H1 (cell line): Measurements from ENCODE around the gene NTN4. TPM values are rescaled to one million over a fixed set of nuclear protein-coding genes. Genes with fewer than 3 reads are reported as not detected.

ENCODE experiments used
- CTCF ChIA-PET: fragments of 300-600 bp; sonication (Branson Sonifier 250); formaldehyde crosslinking; loops from one replicate; lab custom pipeline; 2021; ENCODE audit not compliant: partially characterized antibody; lab: Charles Lee
- POLR2A ChIA-PET: fragments of 300-600 bp; sonication (Branson Sonifier 250); formaldehyde crosslinking; loops from one replicate; lab custom pipeline; 2021; ENCODE audit warnings: inconsistent platforms; ENCODE audit not compliant: partially characterized antibody; lab: Charles Lee
- DNase-seq, 2 experiments: peaks; one replicate each; pipeline versions ENCODE4 v3.0.0 to v3.0.0-alpha.2; 2010 to 2022; ENCODE audit warnings: low spot score in 2 of 2, low read depth in 1 of 2, mixed read lengths in 1 of 2
- FAIRE-seq: peaks from 2 replicates; lab custom pipeline; 2011; peaks lifted over from hg19 to GRCh38; lab: Jason Lieb, UNC
- H2AFZ ChIP-seq: 2 replicates; pipeline ENCODE4 v1.8.1; 2012; ENCODE audit warnings: low read length, inconsistent platforms
- H2AK5ac ChIP-seq: 2 replicates; pipeline ENCODE4 v1.6.1; 2013; ENCODE audit warnings: low read depth, low read length
- H2BK120ac ChIP-seq: replicated peaks from 2 replicates; pipeline ENCODE3; 2013; ENCODE audit warnings: low read depth, low read length, inconsistent platforms
- H2BK12ac ChIP-seq: 2 replicates; pipeline ENCODE4 v1.6.1; 2013; ENCODE audit warnings: low read depth, low read length
- H2BK15ac ChIP-seq: 2 replicates; pipeline ENCODE4 v1.6.1; 2013; ENCODE audit warnings: low read length
- H2BK20ac ChIP-seq: 2 replicates; pipeline ENCODE4 v1.6.1; 2013; ENCODE audit warnings: low read length
- H2BK5ac ChIP-seq: 2 replicates; pipeline ENCODE4 v1.6.1; 2013; ENCODE audit warnings: low read depth, low read length
- H3K14ac ChIP-seq: 2 replicates; pipeline ENCODE4 v1.6.1; 2013; ENCODE audit warnings: inconsistent platforms; ENCODE audit not compliant: insufficient read length
- H3K18ac ChIP-seq: 2 replicates; pipeline ENCODE4 v1.6.1; 2013; ENCODE audit warnings: low read length; ENCODE audit errors: extremely low read depth
- H3K23ac ChIP-seq: 2 replicates; pipeline ENCODE4 v1.6.1; 2013; ENCODE audit warnings: inconsistent platforms; ENCODE audit not compliant: insufficient read length
- H3K23me2 ChIP-seq: 2 replicates; pipeline ENCODE4 v1.6.1; 2013; ENCODE audit warnings: low read depth, low read length
- H3K27ac ChIP-seq: 2 replicates; pipeline ENCODE4 v1.6.1; 2011; ENCODE audit warnings: low read depth, low read length, inconsistent platforms
- H3K27me3 ChIP-seq, 4 experiments: replicated peaks in 1 of 4; 1 replicate in 1 of 4; 2 replicates in 3 of 4; pipeline versions ENCODE4 v1.6.1 to v1.8.1; 2011 to 2013; ENCODE audit warnings: low read length in 3 of 4, mild to moderate bottlenecking in 3 of 4, inconsistent platforms in 2 of 4, mixed read lengths in 2 of 4, moderate library complexity in 1 of 4; ENCODE audit not compliant: control insufficient read depth in 3 of 4, insufficient read depth in 3 of 4; ENCODE audit errors: extremely low read depth in 1 of 4
- H3K36me3 ChIP-seq, 4 experiments: 2 replicates each; pipeline versions ENCODE4 v1.6.1 to v1.8.1; 2011 to 2013; ENCODE audit warnings: mild to moderate bottlenecking in 4 of 4, low read length in 3 of 4, moderate library complexity in 2 of 4, control low read depth in 1 of 4, inconsistent platforms in 1 of 4; ENCODE audit not compliant: insufficient read depth in 4 of 4, control insufficient read depth in 2 of 4
- H3K4ac ChIP-seq: replicated peaks from 2 replicates; pipeline ENCODE3; 2013; ENCODE audit warnings: low read length, low read depth, mixed read lengths, inconsistent platforms; ENCODE audit not compliant: insufficient read length
- H3K4me1 ChIP-seq, 4 experiments: replicated peaks in 1 of 4; 1 replicate in 1 of 4; 2 replicates in 3 of 4; pipeline versions ENCODE4 v1.6.1 to v1.8.1; 2011 to 2013; ENCODE audit warnings: low read length in 3 of 4, inconsistent platforms in 2 of 4, mixed read lengths in 1 of 4; ENCODE audit not compliant: insufficient read depth in 4 of 4, control insufficient read depth in 3 of 4
- H3K4me2 ChIP-seq, 2 experiments: 2 replicates each; pipeline versions ENCODE4 v1.6.1 to v1.8.1; 2011 to 2013; ENCODE audit warnings: low read depth in 2 of 2, low read length in 2 of 2, control low read depth in 1 of 2, inconsistent platforms in 1 of 2, mild to moderate bottlenecking in 1 of 2; ENCODE audit not compliant: insufficient read depth in 1 of 2
- H3K4me3 ChIP-seq, 4 experiments: fragments of 200-600, 300-600 bp in 1 of 4; sonication (generic), shearing (Covaris generic), sonication (Bioruptor Twin) in 1 of 4; 2 replicates each; pipeline versions ENCODE4 v1.5.1 to v1.8.1; 2011 to 2016; ENCODE audit warnings: low read length in 4 of 4, low read depth in 3 of 4, control low read depth in 2 of 4, inconsistent platforms in 2 of 4, mild to moderate bottlenecking in 2 of 4, mixed read lengths in 1 of 4, moderate library complexity in 1 of 4; ENCODE audit not compliant: insufficient read depth in 2 of 4; ENCODE audit errors: extremely low read depth in 1 of 4
- H3K56ac ChIP-seq: replicated peaks from 2 replicates; pipeline ENCODE3; 2013; ENCODE audit warnings: low read depth, mild to moderate bottlenecking, mixed read lengths, low read length, inconsistent platforms; ENCODE audit not compliant: insufficient read length
- H3K79me1 ChIP-seq: 2 replicates; pipeline ENCODE4 v1.6.1; 2013; ENCODE audit warnings: low read depth, low read length, control low read depth
- H3K79me2 ChIP-seq, 2 experiments: 2 replicates each; pipeline versions ENCODE4 v1.6.1 to v1.8.1; 2012 to 2013; ENCODE audit warnings: low read length in 2 of 2, mild to moderate bottlenecking in 2 of 2, inconsistent platforms in 1 of 2; ENCODE audit not compliant: insufficient read depth in 2 of 2, control insufficient read depth in 1 of 2
- H3K9ac ChIP-seq, 4 experiments: replicated peaks in 1 of 4; 1 replicate in 1 of 4; 2 replicates in 3 of 4; pipeline versions ENCODE4 v1.6.1 to v1.8.1; 2011 to 2013; ENCODE audit warnings: low read depth in 3 of 4, low read length in 3 of 4, control low read depth in 2 of 4, mild to moderate bottlenecking in 2 of 4, moderate library complexity in 2 of 4, inconsistent platforms in 1 of 4; ENCODE audit errors: extremely low read depth in 1 of 4
- H3K9me3 ChIP-seq, 2 experiments: 2 replicates each; pipeline versions ENCODE4 v1.6.1 to v1.8.1; 2012 to 2013; ENCODE audit warnings: mild to moderate bottlenecking in 2 of 2, moderate library complexity in 2 of 2, control low read depth in 1 of 2, inconsistent platforms in 1 of 2, low read depth in 1 of 2, low read length in 1 of 2, mixed read lengths in 1 of 2; ENCODE audit not compliant: insufficient read depth in 2 of 2
- H4K20me1 ChIP-seq, 2 experiments: replicated peaks in 1 of 2; 2 replicates each; pipeline versions ENCODE3 to v1.8.1; 2011 to 2013; ENCODE audit warnings: inconsistent platforms in 2 of 2, low read length in 2 of 2, mild to moderate bottlenecking in 1 of 2; ENCODE audit not compliant: insufficient read depth in 2 of 2, control insufficient read depth in 1 of 2
- H4K5ac ChIP-seq: 2 replicates; pipeline ENCODE4 v1.6.1; 2013; ENCODE audit warnings: low read length, low read depth, mixed read lengths, inconsistent platforms; ENCODE audit not compliant: insufficient read length
- H4K8ac ChIP-seq: 2 replicates; pipeline ENCODE4 v1.8.0; 2013; ENCODE audit warnings: mild to moderate bottlenecking, moderate library complexity, low read length, inconsistent platforms; ENCODE audit not compliant: insufficient read depth; ENCODE audit errors: extremely low read depth
- H4K91ac ChIP-seq: replicated peaks from 2 replicates; pipeline ENCODE3; 2013; ENCODE audit warnings: low read length, mixed read lengths, inconsistent platforms; ENCODE audit not compliant: insufficient read length
- ATF3 ChIP-seq: IDR thresholded peaks from 2 replicates; pipeline ENCODE4 v1.6.1; 2011; ENCODE audit warnings: low read depth, mild to moderate bottlenecking, low read length; ENCODE audit not compliant: insufficient read depth
- BACH1 ChIP-seq: IDR thresholded peaks from 2 replicates; pipeline ENCODE4 v1.6.1; 2012; ENCODE audit warnings: low read length, improper control_type of control experiment
- BCL11A ChIP-seq, 2 experiments: IDR thresholded peaks; one replicate each; pipeline ENCODE4 v1.6.1; 2011; ENCODE audit warnings: low read depth in 2 of 2, low read length in 2 of 2, mild to moderate bottlenecking in 2 of 2
- CEBPB ChIP-seq: IDR thresholded peaks from 2 replicates; pipeline ENCODE4 v1.6.1; 2012; ENCODE audit warnings: low read depth, low read length
- HDAC2 ChIP-seq, 2 experiments: fragments of 300-600 bp in 1 of 2; sonication (generic) in 1 of 2; IDR thresholded peaks; 2 replicates each; pipeline ENCODE4 v1.6.1; 2011 to 2012; ENCODE audit warnings: low read depth in 2 of 2, low read length in 2 of 2, mild to moderate bottlenecking in 2 of 2, moderate library complexity in 2 of 2, borderline replicate concordance in 1 of 2, inconsistent platforms in 1 of 2
- PHF8 ChIP-seq: fragments of 200-600 bp; sonication (generic); conservative IDR thresholded peaks from 2 replicates; pipeline ENCODE4 v1.7.1; 2012; ENCODE audit warnings: low read depth, mild to moderate bottlenecking, inconsistent platforms, low read length, moderate library complexity
- SIX5 ChIP-seq: IDR thresholded peaks from 2 replicates; pipeline ENCODE4 v1.6.1; 2011; ENCODE audit warnings: mild to moderate bottlenecking, low read depth, low read length
- SUZ12 ChIP-seq: fragments of 200-600 bp; sonication (generic); IDR thresholded peaks from 2 replicates; pipeline ENCODE4 v1.6.1; 2012; ENCODE audit warnings: mild to moderate bottlenecking, inconsistent platforms, low read length, moderate library complexity, mixed read lengths
- USF2 ChIP-seq: IDR thresholded peaks from 2 replicates; pipeline ENCODE4 v1.6.1; 2011; ENCODE audit warnings: low read length, improper control_type of control experiment
- whole genome bisulfite sequencing, 2 experiments: shearing (Covaris generic) in 1 of 2; methylation state at CpG; one replicate each; pipeline versions ENCODE4 v1.1.6 to v1.1.7; 2013 to 2015; ENCODE audit warnings: low lambda C conversion rate in 2 of 2, mixed read lengths in 2 of 2, inconsistent platforms in 1 of 2, low coverage in 1 of 2, missing lambda C conversion rate in 1 of 2; ENCODE audit not compliant: insufficient replicate concordance in 2 of 2, insufficient coverage in 1 of 2, insufficient read length in 1 of 2; ENCODE audit errors: extremely low coverage in 1 of 2, missing lambda C conversion rate in 1 of 2; 5-methylcytosine and 5-hydroxymethylcytosine counted together
- polyA plus RNA-seq, 7 experiments: library from polyadenylated mRNA; depleted of rRNA in 3 of 7; stranded (reverse) in 5 of 7; unstranded in 2 of 7; fragments of >200 nt in 5 of 7; fragments of 200-250 nt in 2 of 7; gene quantifications; 1 replicate in 5 of 7; 2 replicates in 1 of 7; 4 replicates in 1 of 7; pipeline versions ENCODE4 v1.2.1 to v1.2.3, GENCODE V29; 2011 to 2013; ENCODE audit warnings: missing spikeins in 2 of 7, mixed read lengths in 2 of 7
- total RNA-seq: library from RNA; stranded (reverse); fragmentation: NEBNext Ultra II Directional; extraction: Animal tissue kit (Norgen Biotek cat#: 25700); gene quantifications from 2 replicates; pipeline ENCODE4 v1.2.1, GENCODE V29; 2021

Gene NTN4
- total and polyA plus RNA-seq, 2 of the 8 experiments (the other 6 are each of a cell fraction or from before 2014, with no cell fraction given): 0.74 to 1.3 TPM

- CTCF ChIA-PET: interaction anchor here (0.6 to 1.8 kb wide), 4 partner anchors 9 to 171 kb away, joined by 3 to 8 read pairs (median 3); no protein-coding TSS in a partner anchor
- POLR2A ChIA-PET: interaction anchor here (0.7 to 1.6 kb wide), 2 partner anchors 95 to 234 kb away, joined by 3 read pairs; partner anchors contain the start of genes AMDHD1 and CCDC38
- Histone ChIP-seq H3K79me1 (no peaks in the 10 kb centered on the region), H2BK15ac (no peak overlapping the region), H3K36me3 (no peaks in the 10 kb centered on the region), H3K14ac (no peak overlapping the region), H2BK12ac (no peak overlapping the region), H3K4me3 (no peak overlapping the region), H4K20me1 (no peaks in the 10 kb centered on the region), H3K9ac (no peak overlapping the region), H3K27me3 (no peaks in the 10 kb centered on the region), H3K23me2 (no peaks in the 10 kb centered on the region), H2BK5ac (no peak overlapping the region), H4K5ac (no peak overlapping the region), H3K56ac (no peak overlapping the region), H4K91ac (no peak overlapping the region), H2AFZ (no peak overlapping the region), H3K4ac (no peak overlapping the region), H3K79me2 (no peaks in the 10 kb centered on the region), H2BK20ac (no peak overlapping the region), H2AK5ac (no peak overlapping the region), H3K4me1 (peaks cover 0 to 8% (median 2%) of the 10 kb centered on the region in 4 experiments; a peak in 4 of 7 replicates), H3K9me3 (no peaks in the 10 kb centered on the region), H4K8ac (no peak overlapping the region), H3K18ac (no peak overlapping the region), H2BK120ac (no peak overlapping the region), H3K4me2 (no peak overlapping the region), H3K27ac (no peak overlapping the region), H3K23ac (no peak overlapping the region)
- no peak for FAIRE-seq
- WGBS, 2 experiments: 65% methylated on average over 2 of the region's 2 CpGs; no CpG with 5 or more reads in 1 of the 2 experiments
- DNase-seq: no peak
- TF ChIP-seq ATF3 (no peak), BACH1 (no peak), PHF8 (no peak), SIX5 (no peak), HDAC2 (IDR thresholded peaks at IDR 0.05; ENCODE audit: borderline replicate concordance in 1 of 2, low read depth in 2 of 2, low read length in 2 of 2) (no peak), SUZ12 (no peak), CEBPB (no peak), USF2 (no peak), BCL11A (IDR thresholded peaks at IDR 0.05; ENCODE audit: low read depth in 2 of 2, low read length in 2 of 2) (no peak)
These were observed 81.4 kb downstream of the NTN4 start for GRCh38 chr12:95709152-95709551.
